Karpas-422 (cell line): ENCODE results near the gene ZNF630. TPM values are rescaled to one million over a fixed set of nuclear protein-coding genes. Genes with fewer than 3 reads are reported as not detected.
"Not testable (repeated sequence)": the region's sequence is repeated elsewhere in the genome, so short reads cannot be mapped to it uniquely, and the experiment has no call there.

Experiments
- DNase-seq: peaks from one replicate; pipeline ENCODE4 v3.0.0-alpha.2; 2015
- H2AFZ ChIP-seq: fragments of 200-600 bp; sonication (generic); 2 replicates; pipeline ENCODE4 v1.6.1; 2014; ENCODE audit warnings: antibody characterized with exemption, low read length, mixed read lengths
- H3K27ac ChIP-seq: fragments of 200-600 bp; sonication (generic); 2 replicates; pipeline ENCODE4 v1.5.1; 2014; ENCODE audit warnings: mild to moderate bottlenecking, low read length, moderate library complexity
- H3K27me3 ChIP-seq: fragments of 200-600 bp; sonication (generic); 2 replicates; pipeline ENCODE4 v1.6.1; 2014; ENCODE audit warnings: low read length, mixed read lengths
- H3K36me3 ChIP-seq: fragments of 200-600 bp; sonication (generic); 2 replicates; pipeline ENCODE4 v1.6.1; 2014; ENCODE audit warnings: low read length, mixed read lengths; ENCODE audit not compliant: insufficient read depth
- H3K4me1 ChIP-seq: fragments of 200-600 bp; sonication (generic); 2 replicates; pipeline ENCODE4 v1.6.1; 2014; ENCODE audit warnings: mild to moderate bottlenecking, low read length, mixed read lengths
- H3K4me2 ChIP-seq: fragments of 200-600 bp; sonication (generic); 2 replicates; pipeline ENCODE4 v1.6.1; 2014; ENCODE audit warnings: low read length, low read depth, mild to moderate bottlenecking; ENCODE audit not compliant: poor library complexity, severe bottlenecking
- H3K4me3 ChIP-seq: fragments of 200-600 bp; sonication (generic); 2 replicates; pipeline ENCODE4 v1.5.1; 2014; ENCODE audit warnings: mild to moderate bottlenecking, antibody characterized with exemption, low read length, mixed read lengths
- H3K79me2 ChIP-seq: fragments of 200-600 bp; sonication (generic); 2 replicates; pipeline ENCODE4 v1.6.1; 2014; ENCODE audit warnings: mild to moderate bottlenecking, low read length, mixed read lengths
- H3K9ac ChIP-seq: fragments of 200-600 bp; sonication (generic); 2 replicates; pipeline ENCODE4 v1.6.0; 2014; ENCODE audit warnings: low read length
- H3K9me2 ChIP-seq: fragments of 200-600 bp; sonication (generic), shearing (Covaris generic); replicated peaks from 2 replicates; pipeline ENCODE4 v1.6.0; 2014; ENCODE audit warnings: mild to moderate bottlenecking, low read length, moderate library complexity; ENCODE audit not compliant: insufficient read depth
- H3K9me3 ChIP-seq: fragments of 300-700, 200-600 bp; sonication (generic); 2 replicates; pipeline ENCODE4 v1.6.1; 2014; ENCODE audit warnings: low read length, mixed read lengths
- H4K20me1 ChIP-seq: fragments of 200-600 bp; sonication (generic); 2 replicates; pipeline ENCODE4 v1.6.1; 2014; ENCODE audit warnings: mild to moderate bottlenecking, antibody characterized with exemption, low read length, low read depth; ENCODE audit not compliant: insufficient read depth
- total RNA-seq: library from RNA; depleted of rRNA; stranded (reverse); fragments of >200 nt; shearing (Covaris generic); gene quantifications from 2 replicates; pipeline ENCODE4 v1.2.3, GENCODE V29; 2014; ENCODE audit warnings: low replicate concordance

Gene ZNF630
- total RNA-seq, 1 experiment from 2014 or later = 3.7 TPM

DNA sequence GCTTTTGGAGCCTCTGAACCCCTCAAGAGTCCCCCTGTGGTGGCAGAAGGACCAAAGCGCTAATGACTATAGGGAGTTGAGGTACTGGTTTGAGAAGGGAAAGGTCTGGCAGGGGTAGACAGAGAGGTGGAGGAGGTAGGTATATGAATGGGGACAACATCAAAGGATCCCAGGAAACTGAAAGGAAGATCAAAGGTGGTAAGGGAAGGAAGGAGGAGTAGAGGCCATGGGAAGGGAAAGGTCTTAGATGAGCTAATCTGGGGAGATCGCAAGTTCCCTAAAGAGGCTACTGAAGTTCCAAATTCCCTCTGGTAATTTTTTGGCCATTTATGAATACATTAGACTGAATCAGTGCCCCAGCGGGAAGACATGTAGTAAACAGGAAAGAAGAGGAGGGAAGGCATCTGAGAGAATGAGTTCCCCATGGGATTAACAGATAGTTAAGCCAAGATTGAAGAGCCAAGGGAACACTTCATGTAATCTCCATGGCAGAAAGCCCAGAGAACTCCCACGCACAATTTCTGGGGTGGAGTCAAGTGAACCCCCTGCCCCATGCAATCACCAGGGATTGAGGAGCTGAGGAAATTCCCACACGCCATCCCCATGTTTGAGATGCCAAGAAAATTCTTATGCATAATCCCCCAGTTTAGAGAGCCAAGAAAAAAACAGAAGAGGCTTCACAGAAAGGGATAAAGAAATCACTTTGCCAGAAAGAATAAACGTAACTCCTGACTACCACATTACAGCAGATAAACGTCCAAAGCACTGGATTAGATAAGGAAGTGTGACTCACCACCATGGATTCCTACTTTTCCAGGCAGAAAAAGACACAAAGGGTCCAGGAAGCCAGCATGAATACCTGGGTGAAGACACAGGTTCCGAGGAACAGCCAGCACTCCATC is 25.8 kb downstream of the ZNF630 start:
- no peak overlapping the region for H3K27ac ChIP-seq
- no peaks in the 10 kb centered on the region for H3K9me2 ChIP-seq
- no peaks in the 10 kb centered on the region for H3K27me3 ChIP-seq
- H3K9me3 ChIP-seq = no peaks in the 10 kb centered on the region
- no peaks in the 10 kb centered on the region for H4K20me1 ChIP-seq
- no peak overlapping the region for H3K4me3 ChIP-seq
- no peak overlapping the region for H3K9ac ChIP-seq
- H3K36me3 ChIP-seq = no peaks in the 10 kb centered on the region
- H3K79me2 ChIP-seq = no peaks in the 10 kb centered on the region
- no peak overlapping the region for H3K4me2 ChIP-seq
- H3K4me1 ChIP-seq = no peaks in the 10 kb centered on the region
- H2AFZ ChIP-seq = no peak overlapping the region
- DNase-seq = no peak

DNA sequence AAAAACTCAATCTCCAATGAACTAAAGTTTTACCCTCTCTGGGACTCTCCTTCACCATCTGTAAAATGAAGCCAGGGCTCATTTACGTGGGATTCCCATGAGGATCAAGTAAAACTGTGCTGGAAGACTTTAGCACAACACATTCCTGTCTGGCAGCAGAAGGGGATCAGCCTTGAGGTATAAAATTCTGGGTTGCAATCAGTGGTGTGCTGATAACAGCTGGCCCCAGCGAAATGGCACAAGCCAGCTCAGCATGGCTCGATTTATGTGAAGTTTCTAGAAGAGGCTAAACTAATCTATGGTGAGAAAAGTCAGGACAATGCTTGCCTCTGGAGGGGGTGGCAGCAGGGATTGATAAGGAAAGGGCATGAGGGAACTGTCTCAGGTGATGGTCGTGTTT is 28.4 kb downstream of the ZNF630 start:
- Histone ChIP-seq H3K27ac (no peak overlapping the region), H3K9ac (no peak overlapping the region), H3K9me3 (no peaks in the 10 kb centered on the region), H4K20me1 (no peaks in the 10 kb centered on the region), H3K4me2 (no peak overlapping the region), H3K4me3 (no peak overlapping the region), H3K9me2 (no peaks in the 10 kb centered on the region), H3K4me1 (no peaks in the 10 kb centered on the region), H3K27me3 (no peaks in the 10 kb centered on the region), H3K79me2 (no peaks in the 10 kb centered on the region), H3K36me3 (no peaks in the 10 kb centered on the region), H2AFZ (no peak overlapping the region)
- no peak for DNase-seq

DNA sequence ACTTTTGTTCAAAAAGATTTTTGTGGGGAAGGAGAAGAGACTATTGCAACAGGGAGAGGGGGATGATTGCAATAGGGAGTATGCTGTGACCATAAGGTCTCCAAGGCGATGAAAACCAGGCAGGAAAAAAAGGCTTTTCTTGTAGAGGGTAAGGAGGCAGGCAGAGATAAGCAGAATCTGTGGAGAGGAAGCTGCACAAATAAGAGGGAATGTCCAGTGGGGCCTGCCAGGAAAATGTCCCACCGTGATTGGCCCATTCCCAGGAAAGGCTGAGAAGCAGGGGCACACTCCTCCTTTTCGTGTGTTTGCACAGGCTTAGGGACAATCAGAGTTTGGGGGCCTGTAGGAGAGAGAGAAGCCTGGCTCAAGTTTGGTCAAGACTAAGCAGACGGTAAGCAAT is 35.5 kb downstream of the ZNF630 start:
- Histone ChIP-seq H3K4me2 (no peak overlapping the region), H2AFZ (no peak overlapping the region)

DNA sequence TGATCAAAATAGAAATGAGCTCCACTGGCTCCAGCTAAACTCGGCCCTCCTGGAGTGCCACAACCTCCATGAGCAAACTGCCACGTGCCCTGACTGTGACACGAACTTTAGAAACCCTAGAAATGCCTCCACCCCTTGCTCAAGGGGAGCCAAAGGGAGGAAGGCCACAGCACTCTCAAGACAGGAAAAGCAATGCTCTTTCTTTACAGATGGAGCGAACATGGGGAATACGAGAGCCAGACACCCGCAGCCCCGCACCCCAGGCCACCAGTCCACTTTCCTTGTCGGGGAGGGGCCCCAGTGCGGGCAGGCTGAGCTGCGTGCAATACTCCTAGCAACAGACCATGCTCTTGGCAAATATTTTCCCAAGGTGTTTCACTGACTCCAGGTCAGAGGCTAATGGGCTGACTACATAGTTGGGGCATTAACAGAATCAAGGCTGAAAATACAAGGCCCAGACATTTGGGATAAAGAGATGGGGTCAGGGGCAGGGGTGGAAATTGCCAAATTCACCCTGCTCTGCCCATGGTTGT is 40.7 kb downstream of the ZNF630 start:
- H3K27me3 ChIP-seq, H3K9me2 ChIP-seq, H3K9ac ChIP-seq, H2AFZ ChIP-seq, DNase-seq, H3K79me2 ChIP-seq, H3K4me2 ChIP-seq, H4K20me1 ChIP-seq, H3K4me3 ChIP-seq, H3K27ac ChIP-seq, H3K4me1 ChIP-seq, H3K36me3 ChIP-seq, H3K9me3 ChIP-seq: not testable (repeated sequence)

More for the DNA sequence above, 35.5 kb downstream of the ZNF630 start:
- Histone ChIP-seq H3K4me3 (no peak overlapping the region), H3K27ac (no peak overlapping the region), H3K36me3 (no peaks in the 10 kb centered on the region), H3K9me3 (no peaks in the 10 kb centered on the region), H3K9me2 (no peaks in the 10 kb centered on the region), H3K79me2 (no peaks in the 10 kb centered on the region), H3K4me1 (no peaks in the 10 kb centered on the region), H3K9ac (no peak overlapping the region), H4K20me1 (no peaks in the 10 kb centered on the region), H3K27me3 (no peaks in the 10 kb centered on the region)
- no peak for DNase-seq

DNA sequence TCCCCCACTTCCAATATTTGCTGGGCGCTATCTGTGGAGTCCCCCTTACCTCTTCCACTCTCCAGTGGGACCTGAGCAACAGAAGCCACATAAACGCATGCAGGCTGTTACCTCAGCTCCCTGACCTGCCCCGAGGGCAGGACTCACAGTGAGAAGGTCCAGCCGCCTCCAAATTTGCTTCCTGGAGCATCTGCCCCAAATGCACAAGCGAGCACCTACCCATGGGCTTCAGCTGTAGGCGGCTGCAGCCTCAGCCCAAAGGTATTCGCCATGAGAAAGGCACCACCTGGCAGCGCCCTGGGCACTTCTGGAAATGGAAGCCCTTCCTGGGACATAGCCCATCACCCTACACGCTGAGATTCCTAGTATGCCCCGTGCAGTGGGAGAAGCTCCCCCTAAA is 41.2 kb downstream of the ZNF630 start:
- H3K9me3 ChIP-seq = no peaks in the 10 kb centered on the region

DNA sequence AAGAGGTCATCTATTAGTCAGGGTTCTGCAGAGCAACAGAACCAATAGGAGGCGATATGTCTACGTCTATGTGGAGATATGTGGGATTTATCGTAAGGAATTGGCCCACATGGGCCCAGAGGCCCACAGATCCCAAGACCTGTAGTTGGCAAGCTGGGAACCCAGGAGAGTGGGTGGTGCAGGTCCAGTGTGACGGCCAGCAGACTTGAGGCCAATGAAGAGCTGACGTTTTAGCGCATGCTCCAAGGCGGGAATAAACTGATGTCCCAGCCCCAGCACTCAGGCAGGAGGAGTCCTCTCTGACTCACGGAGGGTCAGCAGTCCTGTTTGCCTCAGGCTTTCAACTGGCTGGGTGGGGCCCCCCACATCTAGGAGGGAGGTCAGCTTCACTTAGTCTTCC is 43.3 kb downstream of the ZNF630 start:
- DNase-seq = no peak
- no peaks in the 10 kb centered on the region for H3K79me2 ChIP-seq
- no peak overlapping the region for H2AFZ ChIP-seq
- H3K27me3 ChIP-seq = no peaks in the 10 kb centered on the region
- H3K9ac ChIP-seq = no peak overlapping the region
- no peak overlapping the region for H3K4me2 ChIP-seq
- no peaks in the 10 kb centered on the region; the same call in 1 of the 2 replicates for H4K20me1 ChIP-seq
- H3K27ac ChIP-seq = no peak overlapping the region
- no peak overlapping the region for H3K4me3 ChIP-seq
- H3K4me1 ChIP-seq = peaks cover 2% of the 10 kb centered on the region; the same call in 1 of the 2 replicates
- no peaks in the 10 kb centered on the region for H3K9me3 ChIP-seq
- no peaks in the 10 kb centered on the region for H3K36me3 ChIP-seq
- H3K9me2 ChIP-seq = no peaks in the 10 kb centered on the region

More for the DNA sequence above, 41.2 kb downstream of the ZNF630 start:
- no peaks in the 10 kb centered on the region for H3K36me3 ChIP-seq
- no peak overlapping the region for H2AFZ ChIP-seq
- no peak for DNase-seq
- no peak overlapping the region for H3K9ac ChIP-seq
- peaks cover 2% of the 10 kb centered on the region; the same call in 1 of the 2 replicates for H3K4me1 ChIP-seq
- no peak overlapping the region for H3K27ac ChIP-seq
- no peak overlapping the region for H3K4me2 ChIP-seq
- H3K79me2 ChIP-seq = no peaks in the 10 kb centered on the region
- H3K4me3 ChIP-seq = no peak overlapping the region
- H4K20me1 ChIP-seq = no peaks in the 10 kb centered on the region; the same call in 1 of the 2 replicates
- no peaks in the 10 kb centered on the region for H3K9me2 ChIP-seq
- H3K27me3 ChIP-seq = no peaks in the 10 kb centered on the region

DNA sequence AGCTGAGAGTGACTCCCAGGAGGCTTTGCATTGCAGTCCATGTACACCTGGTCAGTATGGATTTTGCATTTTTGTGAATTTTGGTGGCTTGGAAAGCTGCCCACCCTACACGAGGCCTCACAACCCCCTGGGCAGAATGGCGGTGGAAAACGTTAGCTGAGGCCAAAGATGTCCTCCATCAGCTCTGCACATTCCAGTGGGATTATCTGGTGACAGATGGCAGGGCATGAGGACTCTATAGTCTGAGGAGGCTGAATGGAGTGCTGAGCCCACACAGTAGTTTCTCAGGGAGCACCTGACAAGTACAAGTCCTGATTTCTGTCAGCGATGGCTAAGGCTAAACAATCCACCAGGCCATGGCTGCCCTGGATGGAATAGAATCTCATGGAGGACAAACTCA is 43.9 kb downstream of the ZNF630 start:
- not testable (repeated sequence) for H3K79me2 ChIP-seq, H3K9me3 ChIP-seq, DNase-seq, H3K9ac ChIP-seq, H3K27me3 ChIP-seq, H3K36me3 ChIP-seq, H3K9me2 ChIP-seq, H3K4me1 ChIP-seq, H3K27ac ChIP-seq, H2AFZ ChIP-seq, H4K20me1 ChIP-seq, H3K4me2 ChIP-seq, H3K4me3 ChIP-seq

DNA sequence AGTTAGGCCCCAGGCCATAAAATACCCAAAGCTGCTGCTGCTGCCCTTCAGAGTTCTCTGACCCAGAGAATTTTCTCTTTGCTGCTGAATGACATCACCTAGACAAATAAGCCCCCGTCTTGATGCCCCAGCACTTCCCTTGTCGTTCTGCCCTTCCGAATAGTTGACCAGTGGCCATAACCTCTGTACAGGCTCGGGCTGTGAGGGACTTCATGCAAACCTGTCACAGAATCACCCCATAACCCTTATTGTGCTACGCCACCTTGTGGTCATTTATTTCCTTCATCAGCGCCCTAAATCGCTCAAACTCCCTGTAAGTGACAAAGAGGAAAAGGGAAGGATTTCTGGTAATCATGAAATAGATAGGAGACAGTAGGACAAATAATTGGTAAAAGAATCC is 45.9 kb downstream of the ZNF630 start:
- no peak overlapping the region for H3K27ac ChIP-seq
- no peaks in the 10 kb centered on the region for H3K36me3 ChIP-seq
- H3K9ac ChIP-seq = no peak overlapping the region
- no peaks in the 10 kb centered on the region; the same call in 1 of the 2 replicates for H4K20me1 ChIP-seq
- no peak overlapping the region for H3K4me2 ChIP-seq
- no peaks in the 10 kb centered on the region for H3K9me2 ChIP-seq
- H3K27me3 ChIP-seq = no peaks in the 10 kb centered on the region
- no peak overlapping the region for H3K4me3 ChIP-seq
- peaks cover 6% of the 10 kb centered on the region for H3K4me1 ChIP-seq
- DNase-seq = peak; percentile 86
- H3K9me3 ChIP-seq = no peaks in the 10 kb centered on the region
- no peaks in the 10 kb centered on the region for H3K79me2 ChIP-seq
- H2AFZ ChIP-seq = no peak overlapping the region
